ENCODE results near the gene POLR2I.
"Not testable (repeated sequence)": the region's sequence is repeated elsewhere in the genome, so short reads cannot be mapped to it uniquely, and the experiment has no call there.

The POLR2I gene

GRCh38 chr19:36114721-36115452, at the start of gene POLR2I:
TSS of gene POLR2I (minus strand) at chr19:36114875. CDS start at chr19:36114856, 19 bp downstream.
- DNase-seq (ENCODE audit: low spot score) = peak; percentile 97

DNA sequence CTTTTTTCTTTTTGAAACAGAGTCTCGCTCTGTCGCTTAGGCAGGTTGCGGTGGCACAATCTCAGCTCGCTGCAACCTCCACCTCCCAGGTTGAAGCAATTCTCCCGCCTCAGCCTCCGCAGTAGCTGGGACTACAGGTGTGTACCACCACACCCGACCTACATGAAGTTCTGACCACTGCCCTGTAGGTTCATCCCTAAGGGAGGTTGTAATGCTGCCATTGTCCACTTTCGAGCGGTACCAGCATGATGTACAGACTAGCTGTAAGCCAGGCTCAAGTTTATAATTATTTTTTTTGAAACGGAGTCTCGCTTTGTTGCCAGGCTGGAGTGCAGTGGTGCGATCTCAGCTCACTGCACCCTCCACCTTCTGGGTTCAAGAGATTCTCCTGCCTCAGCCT, 49.1 kb upstream of the POLR2I start:
- DNase-seq (ENCODE audit: low spot score) = no peak

DNA sequence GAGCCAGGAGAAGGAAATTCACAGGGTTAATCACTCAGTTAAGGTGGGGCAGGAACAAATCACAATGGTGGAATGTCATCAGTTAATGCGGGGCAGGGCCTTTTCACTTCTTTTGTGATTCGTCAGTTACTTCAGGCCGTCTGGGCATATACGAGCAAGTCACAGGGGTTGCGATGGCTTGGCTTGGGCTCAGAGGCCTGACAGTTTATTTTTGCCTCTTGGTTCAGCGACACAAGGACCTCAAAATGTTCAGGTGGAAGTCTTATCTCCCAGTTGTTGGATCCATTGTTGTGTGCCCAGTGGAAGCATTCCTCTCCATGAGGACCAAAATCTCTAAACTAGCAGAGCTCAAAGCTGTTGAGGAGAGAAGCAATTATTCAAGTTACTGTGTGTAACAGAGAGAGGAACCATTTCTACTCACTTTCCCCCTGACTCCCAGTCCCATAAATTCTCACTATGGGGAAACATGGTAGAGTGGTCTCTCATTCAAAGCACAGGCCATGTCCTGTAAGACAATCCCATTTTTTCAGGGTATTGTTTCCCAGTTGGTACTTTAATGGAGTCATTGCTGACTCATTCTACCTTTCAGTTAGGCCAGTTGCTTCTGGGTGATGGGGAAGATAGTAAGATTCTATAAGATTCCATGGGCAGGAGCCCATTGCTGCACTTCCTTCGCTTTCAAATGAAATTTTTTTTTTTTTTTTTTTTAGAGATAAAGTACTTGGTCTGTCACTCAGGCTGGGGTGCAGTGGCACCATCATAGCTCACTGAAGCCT, 46.3 kb upstream of the POLR2I start:
- no peak for DNase-seq (ENCODE audit: low spot score)

GRCh38 chr19:36153126-36153525, 38.5 kb upstream of the POLR2I start:
- DNase-seq (ENCODE audit: low spot score) = no peak

GRCh38 chr19:36152352-36153091, 37.8 kb upstream of the POLR2I start, which contains the start of gene COX7A1:
TSS of gene COX7A1 (minus strand) at chr19:36152447. CDS start at chr19:36152407, 40 bp downstream.
- DNase-seq (ENCODE audit: low spot score) = no peak

DNA sequence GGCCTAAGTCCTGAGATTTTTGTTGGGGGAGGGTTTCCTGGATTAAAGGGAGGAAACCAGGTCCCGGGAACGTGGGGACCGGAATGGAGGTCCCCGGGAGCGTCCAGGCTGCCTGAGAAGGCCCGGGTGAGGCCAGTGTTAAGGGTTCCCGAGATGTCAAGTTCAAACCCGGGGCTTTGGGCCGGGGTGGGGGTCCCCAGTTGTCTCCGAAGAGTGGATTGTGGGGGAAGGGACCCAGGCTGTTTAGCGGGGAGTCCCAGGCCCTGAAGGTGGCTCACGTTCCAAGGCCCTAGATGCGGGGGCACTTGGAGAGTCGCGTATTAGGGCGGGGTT, 37.3 kb upstream of the POLR2I start:
- DNase-seq (ENCODE audit: low spot score) = no peak

GRCh38 chr19:36151144-36152018, 36.7 kb upstream of the POLR2I start:
- peak; percentile 36 for DNase-seq (ENCODE audit: low spot score)

DNA sequence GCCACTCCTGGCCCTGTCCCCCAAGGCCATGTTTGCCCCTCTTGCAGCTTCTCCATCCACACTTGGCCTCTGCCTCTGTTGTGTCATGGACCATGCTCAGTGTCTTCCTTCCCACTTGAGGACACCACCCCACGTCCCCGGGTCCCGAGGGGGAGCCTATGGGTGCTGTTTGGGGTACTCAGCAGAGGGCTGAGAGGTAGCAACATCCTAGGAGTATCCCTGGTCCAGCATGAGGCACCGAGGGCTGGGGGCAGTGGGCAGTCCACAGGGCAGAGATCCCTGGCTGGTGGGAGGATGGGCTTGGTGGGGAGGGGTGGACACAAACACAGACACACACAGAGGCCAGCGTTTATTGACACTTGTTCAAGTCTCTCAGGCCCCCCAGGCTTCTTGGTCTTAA, 35.9 kb upstream of the POLR2I start:
- DNase-seq (ENCODE audit: low spot score) = no peak

GRCh38 chr19:36149673-36150406, 35.2 kb upstream of the POLR2I start:
- no peak for DNase-seq (ENCODE audit: low spot score)

GRCh38 chr19:36144624-36145023, 29.9 kb upstream of the POLR2I start:
- DNase-seq (ENCODE audit: low spot score) = no peak

DNA sequence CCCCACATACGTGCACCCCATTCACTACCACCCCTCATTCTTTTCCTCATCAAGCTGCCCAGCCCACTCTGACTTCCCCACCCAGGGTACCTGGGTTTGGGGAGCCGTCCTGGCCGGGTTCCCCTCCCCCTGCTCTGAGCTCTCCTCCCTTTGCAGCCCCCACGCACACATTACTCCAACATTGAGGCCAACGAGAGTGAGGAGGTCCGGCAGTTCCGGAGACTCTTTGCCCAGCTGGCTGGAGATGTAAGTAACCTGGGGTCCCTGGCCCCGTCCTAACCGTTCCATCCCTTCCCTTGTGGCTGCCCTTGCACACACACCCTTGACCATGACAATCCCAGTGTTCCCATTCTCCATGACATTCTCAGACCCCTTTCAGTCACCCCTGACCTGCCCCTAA, 27.8 kb upstream of the POLR2I start:
- no peak for DNase-seq (ENCODE audit: low spot score)

DNA sequence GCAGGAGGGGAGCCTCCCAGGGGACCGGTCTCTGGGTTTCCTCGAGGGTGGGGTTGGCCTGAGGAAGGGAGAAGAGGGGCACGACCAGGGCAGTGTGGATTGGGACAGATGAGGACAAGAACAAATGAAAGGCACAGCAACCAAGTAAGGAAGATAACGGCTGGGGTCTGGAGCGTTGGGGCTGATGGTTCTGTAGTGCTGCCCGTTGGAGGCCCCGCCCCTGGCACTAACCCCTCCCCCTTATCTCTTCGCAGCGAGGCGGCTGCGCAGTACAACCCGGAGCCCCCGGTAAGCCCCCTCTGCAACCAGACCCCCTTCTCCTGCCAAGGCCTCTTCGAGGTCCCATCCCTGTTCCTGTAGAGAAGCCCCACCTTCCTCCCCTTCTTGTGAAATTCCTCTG, 27.4 kb upstream of the POLR2I start:
- no peak for DNase-seq (ENCODE audit: low spot score)

GRCh38 chr19:36141039-36141927, 26.6 kb upstream of the POLR2I start:
- peak; percentile 88 for DNase-seq (ENCODE audit: low spot score)

DNA sequence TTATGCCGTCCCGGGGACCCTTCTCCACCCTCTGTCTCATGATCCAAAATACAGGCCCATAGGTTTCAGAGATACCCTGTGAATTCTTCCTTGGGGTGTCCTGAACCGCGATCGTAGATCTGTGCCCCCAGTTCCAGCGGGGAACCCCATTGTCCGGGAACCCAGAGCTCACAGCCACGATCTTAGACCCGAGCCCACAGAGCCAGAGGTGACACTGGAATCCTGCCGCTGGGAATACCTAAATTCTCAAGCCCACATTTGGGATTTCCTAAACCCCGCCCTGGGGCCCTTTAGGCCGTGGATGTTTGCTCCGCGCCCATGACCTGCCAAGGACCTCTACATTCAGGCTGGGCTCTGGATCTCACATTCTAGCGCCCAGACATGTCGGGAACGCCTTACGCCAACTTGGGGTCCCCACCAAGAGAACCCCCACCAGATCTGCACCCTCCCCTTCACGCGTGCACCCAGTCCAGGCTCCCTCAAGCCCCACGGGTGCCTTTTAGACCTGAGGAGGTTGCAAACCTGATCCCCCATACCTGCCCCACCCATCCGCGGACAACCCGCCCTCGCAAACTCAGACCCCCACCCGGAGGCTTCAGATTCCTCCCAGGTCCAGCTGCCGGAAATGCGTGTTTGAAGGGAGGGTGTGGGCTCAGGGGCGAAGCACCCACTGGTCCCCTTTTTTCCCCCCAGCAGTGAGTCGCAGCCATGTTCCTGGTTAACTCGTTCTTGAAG, 25.8 kb upstream of the POLR2I start:
- DNase-seq (ENCODE audit: low spot score) = peak; percentile 75

GRCh38 chr19:36139473-36140303, 25.0 kb upstream of the POLR2I start, which contains the start of gene CAPNS1:
TSS of gene CAPNS1 (plus strand) at chr19:36140066. CDS start at chr19:36141012, 946 bp downstream.
- DNase-seq (ENCODE audit: low spot score) = peak; percentile 97

DNA sequence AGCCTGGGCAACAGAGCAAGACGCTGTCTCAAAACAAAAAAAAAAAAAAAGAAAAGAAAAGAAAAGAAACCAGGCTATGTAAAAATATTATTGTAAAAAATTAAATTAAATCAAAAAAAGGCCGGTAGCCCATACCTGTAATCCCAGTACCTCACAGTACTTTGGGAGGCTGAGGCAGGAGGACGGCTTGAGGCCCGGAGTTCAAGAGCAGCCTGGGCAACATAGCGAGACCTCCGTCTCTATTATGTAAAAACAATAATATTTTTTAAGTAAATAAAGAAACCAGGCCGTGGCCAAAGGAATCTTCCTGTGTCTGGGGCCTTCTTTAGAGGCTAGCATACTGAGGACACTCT, 24.4 kb upstream of the POLR2I start:
- DNase-seq (ENCODE audit: low spot score) = no peak

- peak; percentile 46 for DNase-seq (ENCODE audit: low spot score)
Observed at GRCh38 chr19:36136964-36137686, 22.4 kb upstream of the POLR2I start.

GRCh38 chr19:36134867-36135266, 20.2 kb upstream of the POLR2I start:
- DNase-seq (ENCODE audit: low spot score) = not testable (repeated sequence)
